ENCODE data around the gene DYNC2H1. TPM values are rescaled to one million over a fixed set of nuclear protein-coding genes. Genes with fewer than 3 reads are reported as not detected.

Gene DYNC2H1
- total and polyA plus RNA-seq, 3 donors from 2014 or later = 28.7 to 43.1 (median 31.5) TPM

DNA sequence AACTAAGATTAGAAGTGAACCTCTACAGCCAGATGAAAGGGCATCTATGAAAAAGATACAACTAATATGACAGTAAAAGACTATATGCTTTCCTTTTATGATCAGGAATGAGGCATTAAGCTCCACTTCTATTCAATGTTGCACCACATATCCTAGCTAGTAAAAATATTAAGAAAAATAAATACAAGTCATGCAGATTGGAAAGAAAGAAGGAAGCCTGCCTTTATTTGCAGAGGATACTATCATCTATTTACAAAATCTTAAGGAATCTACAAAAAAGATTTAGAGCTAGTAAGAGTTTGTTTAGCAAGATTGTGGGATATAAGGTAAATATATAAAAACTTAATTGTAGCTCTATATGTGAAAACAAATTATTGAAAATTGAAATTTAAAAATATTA is 308.8 kb downstream of the DYNC2H1 start:
- no peaks in the 10 kb centered on the region for H3K4me1 ChIP-seq
- intact Hi-C loops (cut with DNase I; ENCODE audit: low total_unique reads) = no loop called here
- H3K27me3 ChIP-seq = no peaks in the 10 kb centered on the region
- H3K27ac ChIP-seq = no peak overlapping the region
- no peak for DNase-seq
- H3K4me3 ChIP-seq = no peak overlapping the region
- TF ChIP-seq POLR2A (IDR thresholded peaks at IDR 0.05) = no peak
- H3K36me3 ChIP-seq (ENCODE audit: low read depth, missing control alignments) = no peaks in the 10 kb centered on the region
- no peaks in the 10 kb centered on the region for H3K9me3 ChIP-seq

DNA sequence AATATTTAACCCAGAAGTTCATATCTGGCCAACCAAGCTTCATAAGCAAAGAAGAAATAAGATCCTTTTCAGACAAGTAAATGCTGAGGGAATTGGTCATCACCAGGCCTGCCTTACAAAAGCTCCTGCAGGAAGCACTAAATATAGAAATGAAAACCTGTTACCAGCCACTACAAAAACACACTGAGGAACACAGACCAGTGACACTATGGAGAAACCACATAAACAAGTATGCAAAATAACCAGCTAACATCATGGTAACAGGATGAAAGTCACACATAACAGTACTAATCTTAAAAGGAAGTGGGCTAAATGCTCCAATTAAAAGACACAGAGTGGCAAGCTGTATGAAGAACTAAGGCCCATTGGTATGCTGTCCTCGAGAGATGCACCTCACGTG is 311.4 kb downstream of the DYNC2H1 start:
- H3K9me3 ChIP-seq = no peaks in the 10 kb centered on the region
- 88 to 95% methylated on average over 2 of the region's 2 CpGs for WGBS, 2 donors
- no peak for TF ChIP-seq CTCF (IDR thresholded peaks at IDR 0.05)
- no peak for TF ChIP-seq POLR2A (IDR thresholded peaks at IDR 0.05)
- no peak overlapping the region for H3K27ac ChIP-seq
- no peak for DNase-seq
- intact Hi-C loops (cut with DNase I; ENCODE audit: low total_unique reads) = no loop called here
- no peaks in the 10 kb centered on the region for H3K4me1 ChIP-seq
- no peaks in the 10 kb centered on the region for H3K27me3 ChIP-seq
- H3K4me3 ChIP-seq = no peak overlapping the region
- no peaks in the 10 kb centered on the region for H3K36me3 ChIP-seq (ENCODE audit: low read depth, missing control alignments)

- Histone ChIP-seq H3K4me1 (no peaks in the 10 kb centered on the region), H3K36me3 (ENCODE audit: low read depth, missing control alignments) (no peaks in the 10 kb centered on the region), H3K27ac (no peak overlapping the region), H3K27me3 (no peaks in the 10 kb centered on the region), H3K4me3 (no peak overlapping the region), H3K9me3 (no peaks in the 10 kb centered on the region)
- DNase-seq = no peak
- no peak for TF ChIP-seq POLR2A (IDR thresholded peaks at IDR 0.05)
- 68 to 75% methylated on average over 6 of the region's 6 CpGs for WGBS, 2 donors
- intact Hi-C loops (cut with DNase I; ENCODE audit: low total_unique reads) = no loop called here
Measured at GRCh38 chr11:103433386-103434072, 324.3 kb downstream of the DYNC2H1 start.

DNA sequence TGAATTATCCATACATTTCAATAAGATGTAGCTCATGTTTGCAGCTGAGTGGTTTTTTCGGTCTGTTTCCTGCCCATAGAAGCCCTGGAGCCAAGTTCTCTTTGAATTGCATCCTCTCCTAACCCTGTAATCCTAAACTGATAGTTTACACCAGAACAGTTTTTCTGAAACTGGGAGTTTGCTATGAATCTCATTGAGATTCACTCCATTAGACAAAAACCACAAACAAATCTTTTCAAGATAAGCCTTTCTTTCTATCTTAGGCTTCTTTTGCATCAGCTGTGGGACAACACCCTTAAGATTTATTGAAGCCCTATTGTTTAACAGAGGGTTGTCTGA is 324.8 kb downstream of the DYNC2H1 start:
- WGBS, 2 donors = 17 to 27% methylated on average over 1 of the region's 1 CpG
- intact Hi-C loops (cut with DNase I; ENCODE audit: low total_unique reads) = no loop called here
- no peaks in the 10 kb centered on the region for H3K27me3 ChIP-seq

DNA sequence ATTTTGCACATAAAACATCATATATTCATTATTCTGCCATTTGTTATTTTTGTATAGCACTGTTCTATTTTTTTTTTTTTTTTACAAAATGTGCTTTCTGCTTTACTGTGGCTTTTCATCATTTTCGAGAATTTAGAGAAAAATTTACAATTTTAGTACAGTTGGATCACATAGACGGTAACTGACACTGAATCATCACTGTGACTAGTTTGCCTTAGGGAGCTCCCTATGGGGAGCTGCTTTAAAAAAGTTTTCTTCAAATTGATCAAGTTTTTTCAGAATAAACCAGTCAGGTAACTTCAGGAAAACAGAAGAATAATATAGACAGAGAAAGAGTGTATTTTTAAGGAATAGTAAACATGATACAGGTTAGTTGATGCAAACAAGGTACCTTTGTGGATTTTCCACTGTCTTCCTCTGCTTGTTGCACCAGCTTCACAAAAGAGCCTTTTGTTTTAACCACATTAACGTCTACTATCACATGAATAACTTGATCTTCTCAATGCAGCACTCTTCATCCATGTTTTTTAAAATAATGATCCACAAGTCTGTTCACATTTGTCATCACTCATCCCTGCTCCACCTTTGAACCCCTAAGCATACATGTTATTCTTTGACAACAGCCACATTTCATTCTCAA is 327.0 kb downstream of the DYNC2H1 start:
- H3K9me3 ChIP-seq = no peaks in the 10 kb centered on the region
- WGBS, 2 donors = 90 to 93% methylated on average over 3 of the region's 3 CpGs
- no peak for TF ChIP-seq CTCF (IDR thresholded peaks at IDR 0.05)
- TF ChIP-seq POLR2A (IDR thresholded peaks at IDR 0.05) = no peak

More for the DNA sequence above, 324.8 kb downstream of the DYNC2H1 start:
- H3K36me3 ChIP-seq (ENCODE audit: low read depth, missing control alignments) = no peaks in the 10 kb centered on the region
- H3K27ac ChIP-seq = no peak overlapping the region
- TF ChIP-seq POLR2A (IDR thresholded peaks at IDR 0.05) (no peak), CTCF (IDR thresholded peaks at IDR 0.05) (no peak)
- no peaks in the 10 kb centered on the region for H3K4me1 ChIP-seq
- no peaks in the 10 kb centered on the region for H3K9me3 ChIP-seq
- no peak for DNase-seq
- no peak overlapping the region for H3K4me3 ChIP-seq

DNA sequence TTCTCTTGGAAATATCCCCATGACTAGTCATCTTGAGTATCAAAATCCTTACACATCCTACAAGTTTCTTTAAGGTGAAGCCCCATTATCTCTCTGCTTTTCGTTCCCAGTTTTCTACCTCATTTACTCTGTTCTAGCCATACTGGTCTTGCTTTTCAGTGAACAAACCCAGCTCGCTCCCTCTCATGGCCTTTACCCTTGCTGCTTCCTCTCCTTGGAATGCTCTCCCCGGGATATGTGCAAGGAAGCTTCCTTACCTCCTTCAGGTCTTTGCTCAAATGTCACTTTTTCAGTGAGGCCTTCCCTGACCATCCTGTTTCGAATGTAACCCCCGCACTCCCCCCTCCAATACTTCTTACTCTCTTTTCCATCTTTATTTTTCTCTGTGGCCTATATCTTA is 331.8 kb downstream of the DYNC2H1 start:
- Histone ChIP-seq H3K4me3 (no peak overlapping the region), H3K36me3 (ENCODE audit: low read depth, missing control alignments) (no peaks in the 10 kb centered on the region), H3K27me3 (no peaks in the 10 kb centered on the region), H3K4me1 (no peaks in the 10 kb centered on the region), H3K27ac (no peak overlapping the region), H3K9me3 (no peaks in the 10 kb centered on the region)
- intact Hi-C loops (cut with DNase I; ENCODE audit: low total_unique reads) = no loop called here
- no peak for TF ChIP-seq POLR2A (IDR thresholded peaks at IDR 0.05)
- no peak for TF ChIP-seq CTCF (IDR thresholded peaks at IDR 0.05)
- DNase-seq = no peak
- WGBS, 2 donors = 82 to 89% methylated on average over 5 of the region's 5 CpGs

More for the DNA sequence above, 327.0 kb downstream of the DYNC2H1 start:
- no peak overlapping the region for H3K27ac ChIP-seq
- H3K27me3 ChIP-seq = no peaks in the 10 kb centered on the region
- intact Hi-C loops (cut with DNase I; ENCODE audit: low total_unique reads) = no loop called here
- no peak overlapping the region for H3K4me3 ChIP-seq
- no peaks in the 10 kb centered on the region for H3K4me1 ChIP-seq
- DNase-seq = no peak
- H3K36me3 ChIP-seq (ENCODE audit: low read depth, missing control alignments) = no peaks in the 10 kb centered on the region
